Right lung (tissue), 5 donors: ENCODE results near the gene LCMT2. TPM values are rescaled to one million over a fixed set of nuclear protein-coding genes. Genes with fewer than 3 reads are reported as not detected.

Experiments used
- DNase-seq, 2 donors: peaks; one replicate each; pipeline ENCODE4 v3.0.0-alpha.2; 2013
- polyA plus RNA-seq, 5 donors: library from polyadenylated mRNA; unstranded; fragments of 120-200 nt; gene quantifications; one replicate each; pipeline versions ENCODE4 v1.2.1 to v1.2.3, GENCODE V29; 2013; ENCODE audit warnings: inconsistent platforms in 1 of 5, low replicate concordance in 1 of 5; ENCODE audit not compliant: insufficient read length in 5 of 5, insufficient read depth in 1 of 5

The LCMT2 gene
- polyA plus RNA-seq, 5 donors, result 8.1 to 10.6 (median 9.0) TPM

DNA sequence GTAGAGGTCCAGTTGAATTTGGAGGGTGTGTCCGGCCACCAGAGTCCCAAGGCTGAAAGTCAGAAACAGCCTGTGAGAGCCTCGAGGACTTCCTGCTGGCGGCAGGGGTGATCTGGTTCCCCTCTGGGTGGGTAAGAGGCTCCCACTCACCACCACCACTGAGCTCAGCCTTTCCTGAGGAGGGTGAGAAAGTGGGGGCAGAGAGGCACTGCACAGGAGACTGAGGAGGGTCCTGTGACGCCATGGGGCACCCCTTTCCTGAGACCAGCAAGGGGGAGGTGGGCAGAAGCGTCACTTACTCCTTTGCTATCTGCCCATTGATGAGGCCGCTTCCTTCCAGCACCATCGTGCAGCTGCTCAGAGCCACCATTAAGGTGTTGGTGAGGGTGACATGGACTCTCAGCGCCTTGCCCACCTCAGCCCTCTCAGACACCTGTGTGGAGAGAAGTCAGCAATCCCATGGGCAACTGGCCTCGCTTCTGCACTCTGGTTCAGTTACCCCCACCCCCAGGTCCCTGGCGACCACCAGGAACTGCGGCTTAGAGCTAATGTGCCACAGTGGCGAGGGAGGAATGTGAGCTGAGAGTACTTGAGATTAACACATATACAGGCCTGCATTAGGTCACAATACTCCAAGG, 53.7 kb downstream of the LCMT2 start:
- DNase-seq, result no peak

DNA sequence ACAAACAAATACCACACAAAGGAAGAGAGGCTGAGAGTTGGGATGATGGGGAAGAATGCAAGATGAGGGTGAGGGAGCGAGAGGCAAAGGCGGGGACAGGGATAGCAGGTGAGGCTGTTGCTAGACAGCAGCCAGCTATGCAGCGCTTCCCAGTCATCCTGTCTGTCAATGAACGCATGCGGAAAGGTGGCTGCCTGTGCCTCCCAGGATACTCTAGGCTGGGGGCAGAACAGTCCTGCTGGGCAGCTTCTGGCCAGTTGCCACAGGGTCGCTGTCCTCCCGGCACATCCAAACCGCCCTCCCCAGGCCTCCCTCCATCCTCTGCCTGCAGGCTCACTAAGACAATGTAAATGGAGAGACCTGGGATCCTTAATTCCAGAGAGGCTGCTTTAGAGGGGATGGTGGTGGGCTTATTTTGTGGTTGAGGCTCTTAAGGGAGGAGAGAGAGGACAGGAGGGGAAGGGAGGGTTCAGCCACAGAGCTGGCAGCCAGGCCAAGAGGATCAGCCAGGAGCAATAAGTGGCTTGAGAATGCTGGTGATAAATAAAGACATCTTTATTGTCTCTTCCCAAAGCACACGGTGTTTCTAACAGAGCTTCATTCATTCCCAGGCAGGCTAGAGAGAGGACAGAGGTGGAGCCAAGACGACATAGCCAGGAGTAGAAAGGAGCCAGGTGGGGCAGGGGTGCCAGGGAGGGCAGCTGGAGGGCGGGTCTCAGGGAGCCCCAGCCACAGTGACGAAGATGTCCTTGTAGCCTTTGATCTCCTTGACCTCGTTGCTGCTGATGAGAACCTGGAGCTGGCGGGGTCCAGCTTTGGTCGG, 54.4 kb downstream of the LCMT2 start:
- no peak for DNase-seq

DNA sequence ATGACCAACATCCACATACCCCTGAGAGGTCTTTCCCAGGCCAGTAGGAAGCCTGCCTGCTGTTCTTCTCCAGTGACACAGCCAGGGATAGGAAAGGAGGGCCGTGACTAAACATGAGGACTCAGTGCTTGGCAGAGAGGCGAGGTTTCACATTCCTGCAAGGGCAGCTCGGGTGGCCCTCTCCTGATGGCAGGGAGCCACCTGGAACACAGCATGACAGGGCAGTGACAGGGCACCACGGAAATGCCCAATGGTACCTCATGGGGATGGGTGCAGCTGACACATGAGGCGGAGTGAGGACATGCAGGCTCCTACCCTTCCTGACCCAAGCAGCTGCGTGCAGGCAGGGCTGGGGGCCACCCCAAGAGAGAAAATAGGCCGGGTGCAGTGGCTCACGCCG, 56.2 kb downstream of the LCMT2 start:
- no peak for DNase-seq

Other genes with a start within 250 kb of the LCMT2 start
- 10 to 100 TPM; 18.3 to 31.3 (median 28.5) TPM for gene UBR1, start 224.5 kb downstream of the LCMT2 start, polyA plus RNA-seq
- 10 to 100 TPM; 15.5 to 24.2 (median 20.5) TPM for gene TMEM62, start 197.0 kb downstream of the LCMT2 start, polyA plus RNA-seq
- gene CCNDBP1, start 145.2 kb downstream of the LCMT2 start, polyA plus RNA-seq, result 10 to 100 TPM; 52.1 to 64.8 (median 57.9) TPM
- gene EPB42, start 109.6 kb downstream of the LCMT2 start, polyA plus RNA-seq, result 1 to 10 TPM; 1.5 to 6.7 (median 3.8) TPM
- gene TGM5, start 63.6 kb downstream of the LCMT2 start, polyA plus RNA-seq, result under 1 TPM in 1 of 5 donors, not detected in 4; 0.09 TPM
- not detected for gene TGM7, start 28.3 kb downstream of the LCMT2 start, polyA plus RNA-seq
- gene ZSCAN29, start 40.5 kb upstream of the LCMT2 start, polyA plus RNA-seq, result 10 to 100 TPM; 23.9 to 33.9 (median 31.9) TPM
- gene TUBGCP4, start 40.5 kb upstream of the LCMT2 start, polyA plus RNA-seq, result 10 to 100 TPM; 24.9 to 30.4 (median 29.1) TPM
- gene TP53BP1, start 162.6 kb upstream of the LCMT2 start, polyA plus RNA-seq, result 100 to 1,000 TPM in 1 of 5 donors, 10 to 100 TPM in 4; 58.3 to 104 (median 93.1) TPM
- 1 to 10 TPM; 5.8 to 9.3 (median 7.4) TPM for gene MAP1A, start 187.0 kb upstream of the LCMT2 start, polyA plus RNA-seq